ENCODE measurements around the gene DCTN4. TPM values are rescaled to one million over a fixed set of nuclear protein-coding genes. Genes with fewer than 3 reads are reported as not detected.

Gene DCTN4
- total RNA-seq, 1 donor from 2014 or later = 92.1 TPM

DNA sequence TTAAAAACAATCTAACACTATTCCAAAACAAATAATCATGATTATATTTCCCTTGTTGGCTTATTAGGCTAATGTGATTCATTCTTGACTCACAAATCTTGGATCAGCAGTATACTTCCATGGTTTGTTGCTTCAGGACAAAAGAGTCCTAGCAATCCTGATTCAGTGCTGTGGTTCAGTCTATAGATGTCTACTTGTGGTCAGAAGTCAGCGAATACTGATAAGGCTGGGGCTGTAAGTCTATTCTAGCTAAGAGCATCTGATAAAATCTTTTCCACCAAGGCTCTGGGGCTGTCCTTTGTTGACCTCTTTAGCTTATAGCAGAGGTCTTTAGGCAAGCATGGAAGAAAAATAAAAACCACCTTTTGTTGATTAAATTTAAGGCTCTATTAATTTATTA lies 15.3 kb upstream of the DCTN4 start:
- H3K27ac Mint-ChIP-seq (ENCODE audit: unreplicated experiment) = no peak overlapping the region
- TF ChIP-seq, protein P1, sequence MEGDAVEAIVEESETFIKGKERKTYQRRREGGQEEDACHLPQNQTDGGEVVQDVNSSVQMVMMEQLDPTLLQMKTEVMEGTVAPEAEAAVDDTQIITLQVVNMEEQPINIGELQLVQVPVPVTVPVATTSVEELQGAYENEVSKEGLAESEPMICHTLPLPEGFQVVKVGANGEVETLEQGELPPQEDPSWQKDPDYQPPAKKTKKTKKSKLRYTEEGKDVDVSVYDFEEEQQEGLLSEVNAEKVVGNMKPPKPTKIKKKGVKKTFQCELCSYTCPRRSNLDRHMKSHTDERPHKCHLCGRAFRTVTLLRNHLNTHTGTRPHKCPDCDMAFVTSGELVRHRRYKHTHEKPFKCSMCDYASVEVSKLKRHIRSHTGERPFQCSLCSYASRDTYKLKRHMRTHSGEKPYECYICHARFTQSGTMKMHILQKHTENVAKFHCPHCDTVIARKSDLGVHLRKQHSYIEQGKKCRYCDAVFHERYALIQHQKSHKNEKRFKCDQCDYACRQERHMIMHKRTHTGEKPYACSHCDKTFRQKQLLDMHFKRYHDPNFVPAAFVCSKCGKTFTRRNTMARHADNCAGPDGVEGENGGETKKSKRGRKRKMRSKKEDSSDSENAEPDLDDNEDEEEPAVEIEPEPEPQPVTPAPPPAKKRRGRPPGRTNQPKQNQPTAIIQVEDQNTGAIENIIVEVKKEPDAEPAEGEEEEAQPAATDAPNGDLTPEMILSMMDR (IDR thresholded peaks at IDR 0.05; ENCODE audit: partially characterized antibody, unreplicated experiment) = no peak
- H3K4me1 Mint-ChIP-seq (ENCODE audit: low read depth, unreplicated experiment) = peaks cover 3% of the 10 kb centered on the region
- H3K36me3 Mint-ChIP-seq (ENCODE audit: unreplicated experiment) = no peaks in the 10 kb centered on the region
- H3K4me3 Mint-ChIP-seq (ENCODE audit: unreplicated experiment) = no peak overlapping the region
- peaks cover 3% of the 10 kb centered on the region for H3K27me3 Mint-ChIP-seq (ENCODE audit: unreplicated experiment)
- DNase-seq = no peak
- no peaks in the 10 kb centered on the region for H3K9me3 Mint-ChIP-seq (ENCODE audit: unreplicated experiment)

DNA sequence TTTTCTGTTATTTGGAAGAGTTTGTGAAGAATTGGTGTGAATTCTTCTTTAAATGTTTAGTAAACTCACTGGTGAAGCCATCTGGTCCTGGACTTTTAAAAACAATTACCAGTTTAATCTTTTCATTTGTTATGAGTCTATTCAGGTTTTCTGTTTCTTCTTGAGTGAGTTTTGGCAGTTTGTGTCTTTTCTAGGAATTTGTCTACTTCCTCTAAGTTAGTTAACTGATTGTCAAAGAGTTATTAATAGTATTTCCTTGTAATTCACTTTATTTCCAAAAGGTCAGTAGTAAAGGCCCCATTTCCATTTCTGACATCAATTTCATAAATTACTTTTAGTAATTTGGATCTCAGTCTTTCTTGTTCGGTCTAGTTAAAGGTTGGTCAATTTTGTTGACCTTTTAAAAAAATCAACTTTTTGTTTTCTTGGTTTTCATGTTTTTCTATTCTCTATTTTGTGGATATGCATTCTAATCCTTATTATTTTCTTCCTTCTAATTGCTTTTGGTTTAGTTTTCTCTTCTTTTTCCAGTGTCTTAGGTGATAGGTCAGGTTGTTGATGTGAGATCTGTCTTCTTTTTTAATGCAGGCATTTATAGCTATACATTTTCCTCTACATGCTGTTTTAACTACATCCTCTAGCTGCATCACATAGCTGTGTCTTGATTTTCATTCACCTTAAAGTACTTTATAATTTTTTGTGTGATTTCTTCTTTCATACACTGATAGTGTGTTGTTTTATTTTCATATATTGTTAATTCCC lies 12.4 kb upstream of the DCTN4 start:
- Mint-ChIP-seq H3K4me3 (ENCODE audit: unreplicated experiment) (no peak overlapping the region), H3K27me3 (ENCODE audit: unreplicated experiment) (peaks cover 2% of the 10 kb centered on the region), H3K4me1 (ENCODE audit: low read depth, unreplicated experiment) (no peaks in the 10 kb centered on the region), H3K36me3 (ENCODE audit: unreplicated experiment) (no peaks in the 10 kb centered on the region), H3K27ac (ENCODE audit: unreplicated experiment) (no peak overlapping the region), H3K9me3 (ENCODE audit: unreplicated experiment) (no peaks in the 10 kb centered on the region)
- TF ChIP-seq, protein P1 (IDR thresholded peaks at IDR 0.05; ENCODE audit: partially characterized antibody, unreplicated experiment) = no peak
- DNase-seq = no peak

DNA sequence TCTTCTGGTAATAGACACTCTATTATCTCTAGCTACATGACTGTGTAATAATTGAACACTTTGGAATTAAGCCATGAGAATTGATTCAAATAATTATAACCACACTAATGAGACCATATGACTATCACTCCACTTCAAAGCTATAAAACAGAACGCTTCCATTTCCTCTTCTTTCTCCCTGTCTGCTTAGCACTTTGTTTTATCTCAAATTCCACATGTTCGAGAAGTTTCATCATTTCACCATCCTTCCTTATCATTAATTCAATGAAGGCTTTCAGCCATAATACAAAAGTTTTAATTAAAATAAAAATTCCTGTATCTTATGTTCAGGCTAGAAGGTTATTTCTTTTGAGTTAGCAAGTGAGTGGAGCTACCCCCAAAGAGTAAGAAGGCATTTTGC lies 7.4 kb upstream of the DCTN4 start:
- Mint-ChIP-seq H3K36me3 (ENCODE audit: unreplicated experiment) (no peaks in the 10 kb centered on the region), H3K27me3 (ENCODE audit: unreplicated experiment) (peaks cover 2% of the 10 kb centered on the region), H3K4me3 (ENCODE audit: unreplicated experiment) (no peak overlapping the region), H3K27ac (ENCODE audit: unreplicated experiment) (no peak overlapping the region), H3K4me1 (ENCODE audit: low read depth, unreplicated experiment) (no peaks in the 10 kb centered on the region), H3K9me3 (ENCODE audit: unreplicated experiment) (no peaks in the 10 kb centered on the region)
- no peak for DNase-seq
- TF ChIP-seq, protein P1 (IDR thresholded peaks at IDR 0.05; ENCODE audit: partially characterized antibody, unreplicated experiment) = no peak

DNA sequence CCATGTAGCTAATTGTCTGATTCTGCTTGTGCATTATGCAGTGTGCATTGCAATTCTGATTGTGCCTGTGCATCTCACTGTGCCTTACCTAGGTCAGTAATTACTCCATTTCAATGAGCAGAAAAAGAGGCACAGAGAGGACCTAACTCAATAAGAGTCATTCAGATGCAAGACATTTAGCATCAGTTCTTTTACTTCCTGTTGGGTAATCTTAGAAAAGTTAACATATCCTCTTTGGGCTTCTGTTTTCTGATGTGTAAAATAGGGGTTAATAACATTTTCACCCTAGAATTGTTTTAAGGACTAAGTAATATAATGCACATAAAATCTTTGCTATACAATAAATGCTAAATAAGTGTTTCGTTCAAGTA lies 7.0 kb upstream of the DCTN4 start:
- Mint-ChIP-seq H3K9me3 (ENCODE audit: unreplicated experiment) (no peaks in the 10 kb centered on the region), H3K4me1 (ENCODE audit: low read depth, unreplicated experiment) (no peaks in the 10 kb centered on the region), H3K27ac (ENCODE audit: unreplicated experiment) (no peak overlapping the region), H3K27me3 (ENCODE audit: unreplicated experiment) (peaks cover 2% of the 10 kb centered on the region), H3K4me3 (ENCODE audit: unreplicated experiment) (no peak overlapping the region), H3K36me3 (ENCODE audit: unreplicated experiment) (no peaks in the 10 kb centered on the region)
- no peak for DNase-seq
- TF ChIP-seq, protein P1 (IDR thresholded peaks at IDR 0.05; ENCODE audit: partially characterized antibody, unreplicated experiment) = no peak

DNA sequence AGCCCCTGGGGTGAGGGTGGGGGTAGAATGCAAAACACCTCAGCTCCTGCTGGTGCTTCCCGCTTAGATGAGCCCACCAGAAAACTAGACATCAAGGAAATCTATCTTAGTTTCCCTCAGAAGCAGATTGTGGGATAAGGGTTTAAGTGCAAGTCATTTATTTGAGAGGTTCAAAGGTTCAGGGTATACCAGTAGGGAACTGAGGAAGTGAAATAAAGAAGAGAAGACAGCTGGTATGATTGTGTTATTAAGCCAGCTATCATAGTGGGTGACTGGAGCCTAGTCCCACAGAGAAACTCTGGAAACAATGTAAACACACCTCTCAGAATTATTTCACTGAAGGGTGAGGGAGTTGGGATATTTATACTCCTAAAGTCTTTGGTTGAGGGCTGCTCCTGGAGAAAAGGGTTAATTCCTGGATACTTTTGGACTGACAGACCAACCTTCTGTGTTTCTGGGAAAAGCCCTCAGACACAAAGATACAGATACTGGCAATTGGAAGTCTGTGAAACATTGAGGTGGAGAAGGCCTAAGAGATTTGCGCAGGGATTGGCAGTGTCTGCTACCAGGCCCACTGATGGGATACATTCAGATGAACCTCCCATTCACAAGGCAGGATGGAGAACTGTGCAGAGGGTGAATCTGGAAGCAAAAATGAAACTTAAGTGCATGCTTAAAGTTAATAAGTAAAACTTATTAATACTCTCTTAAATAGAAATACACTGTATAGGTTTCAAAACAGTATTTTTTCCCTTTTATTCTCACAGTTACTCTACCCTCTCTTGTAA lies 6.4 kb upstream of the DCTN4 start:
- Mint-ChIP-seq H3K36me3 (ENCODE audit: unreplicated experiment) (no peaks in the 10 kb centered on the region), H3K27ac (ENCODE audit: unreplicated experiment) (no peak overlapping the region), H3K9me3 (ENCODE audit: unreplicated experiment) (no peaks in the 10 kb centered on the region), H3K4me1 (ENCODE audit: low read depth, unreplicated experiment) (no peaks in the 10 kb centered on the region), H3K4me3 (ENCODE audit: unreplicated experiment) (no peak overlapping the region), H3K27me3 (ENCODE audit: unreplicated experiment) (peaks cover 2% of the 10 kb centered on the region)
- DNase-seq = no peak
- TF ChIP-seq, protein P1 (IDR thresholded peaks at IDR 0.05; ENCODE audit: partially characterized antibody, unreplicated experiment) = no peak

Measured in glutamatergic neuron (in vitro differentiated cells).